NCI-H128 (cell line): ENCODE measurements around the gene ANXA4.
"Not testable (repeated sequence)": the region's sequence is repeated elsewhere in the genome, so short reads cannot be mapped to it uniquely, and the experiment has no call there.

Experiments
- DNase-seq: peaks from one replicate; lab custom pipeline; 2025; ENCODE audit not compliant: unreplicated experiment; lab: John Stamatoyannopoulos, UW

Gene ANXA4

DNA sequence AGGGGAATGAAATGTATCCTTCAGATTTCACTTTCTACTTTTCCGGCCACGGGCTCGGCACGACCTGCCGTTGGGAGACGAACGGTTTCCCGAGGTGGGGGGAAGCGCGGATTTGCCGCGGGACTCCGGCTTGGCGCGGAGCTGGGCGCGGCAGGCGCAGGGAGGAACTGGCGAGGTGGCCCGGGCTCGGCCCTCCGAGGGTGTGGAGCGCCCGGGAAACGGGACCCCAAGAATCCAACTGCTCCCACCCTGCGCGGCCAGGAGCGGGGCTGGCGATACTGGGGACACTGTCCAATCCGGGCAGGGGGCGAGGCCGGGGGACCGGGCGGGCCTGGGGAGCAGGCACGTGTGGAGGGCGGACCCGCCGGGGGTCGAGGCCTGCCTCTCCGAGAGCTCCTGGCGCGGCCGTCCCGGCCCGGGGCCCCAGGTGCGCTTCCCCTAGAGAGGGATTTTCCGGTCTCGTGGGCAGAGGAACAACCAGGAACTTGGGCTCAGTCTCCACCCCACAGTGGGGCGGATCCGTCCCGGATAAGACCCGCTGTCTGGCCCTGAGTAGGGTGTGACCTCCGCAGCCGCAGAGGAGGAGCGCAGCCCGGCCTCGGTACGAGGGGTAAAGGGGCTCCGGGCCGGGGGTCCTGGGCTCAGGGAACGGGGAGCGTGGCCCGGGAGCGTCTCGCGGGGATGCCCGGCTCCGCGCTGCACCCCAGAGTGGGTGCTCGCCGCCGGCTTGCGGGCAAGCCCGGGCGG, at the start of gene ANXA4:
Gene ANXA4, plus strand, starts transcription at position 560 of the 747 bp plus-strand sequence. CDS start 39,432 bp downstream, outside the sequence.
- no peak for DNase-seq

DNA sequence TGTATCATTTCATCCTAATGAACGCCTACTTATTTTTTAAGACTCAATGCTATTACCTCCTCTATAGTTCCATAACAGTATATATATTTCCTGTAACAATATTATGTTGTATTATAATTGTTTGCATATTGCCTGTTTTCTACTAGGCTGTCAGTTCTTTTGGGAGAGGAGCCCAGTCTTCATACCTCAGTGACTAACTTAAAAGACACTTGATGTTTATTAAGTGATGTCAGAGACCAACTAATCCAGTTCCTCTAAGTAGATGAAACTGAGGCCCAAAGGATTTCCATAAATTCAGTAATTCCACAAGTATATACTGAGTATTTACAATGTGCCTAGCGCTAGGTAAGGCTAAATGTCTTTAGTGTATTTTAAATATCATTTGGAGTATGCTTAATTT, 49.5 kb upstream of the ANXA4 start:
- no peak for DNase-seq

DNA sequence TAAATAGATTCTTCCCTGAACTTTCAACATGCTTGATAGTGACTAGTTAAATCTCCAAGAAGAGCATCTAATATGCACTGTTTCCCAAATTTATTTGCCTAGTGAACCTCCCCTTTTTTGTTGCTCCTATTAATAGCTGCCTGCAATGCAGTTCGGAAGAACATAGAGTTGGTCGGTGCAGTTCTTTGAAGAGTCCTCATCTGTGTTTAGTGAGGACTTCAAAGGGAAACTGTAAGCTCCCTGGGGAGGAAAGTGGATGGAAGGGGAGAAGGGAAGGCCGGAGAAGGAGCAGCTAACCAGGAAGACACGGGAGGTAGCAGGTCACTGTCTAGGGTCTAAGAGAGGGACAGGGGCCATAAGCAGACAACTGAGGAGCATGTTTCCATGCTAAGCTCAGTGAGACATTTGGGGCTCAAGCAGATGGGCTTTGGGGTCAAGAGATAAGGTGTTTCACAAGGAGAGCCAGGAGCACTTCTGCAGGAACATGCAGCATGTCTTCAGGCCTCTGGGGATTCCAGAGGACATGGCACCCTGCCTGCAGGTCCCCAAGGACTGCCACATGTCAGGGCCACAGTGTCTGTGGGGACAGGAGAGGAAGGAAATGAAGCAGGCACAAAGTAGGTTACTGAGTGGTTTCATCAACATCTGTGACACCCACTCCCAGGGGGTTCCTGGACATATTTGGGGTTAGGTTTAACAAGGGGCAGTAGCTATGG, 48.7 kb upstream of the ANXA4 start:
- DNase-seq, result no peak

DNA sequence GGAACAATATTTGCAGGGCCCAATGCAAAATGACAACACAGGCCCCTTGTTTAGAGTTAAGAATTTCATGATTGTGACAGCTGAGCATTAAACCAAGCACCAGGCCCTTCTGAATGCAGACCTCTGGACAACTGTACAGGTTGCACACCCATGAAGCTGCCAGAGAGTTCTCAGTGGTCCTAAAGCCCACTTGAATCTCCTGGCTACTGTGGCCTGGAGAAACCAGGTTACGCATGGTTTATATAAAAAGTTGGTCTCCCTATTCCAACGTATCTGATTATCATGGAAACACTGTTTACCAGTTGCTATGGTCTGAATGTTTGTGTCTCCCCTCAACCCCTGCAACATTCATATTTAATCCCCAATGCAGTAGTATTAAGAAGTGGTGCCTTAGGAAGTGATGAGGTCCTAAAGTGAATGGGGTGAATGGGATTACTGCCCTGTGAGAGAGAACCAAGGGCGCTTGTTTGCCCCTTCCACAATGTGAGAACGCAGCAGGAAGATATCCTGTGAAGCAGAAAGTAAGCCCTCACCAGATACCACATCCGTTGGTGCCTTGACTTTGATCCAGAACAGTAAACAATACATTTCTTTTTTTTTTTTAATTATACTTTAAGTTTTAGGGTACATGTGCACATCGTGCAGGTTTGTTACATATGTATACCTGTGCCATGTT, 48.0 kb upstream of the ANXA4 start:
- no peak for DNase-seq

DNA sequence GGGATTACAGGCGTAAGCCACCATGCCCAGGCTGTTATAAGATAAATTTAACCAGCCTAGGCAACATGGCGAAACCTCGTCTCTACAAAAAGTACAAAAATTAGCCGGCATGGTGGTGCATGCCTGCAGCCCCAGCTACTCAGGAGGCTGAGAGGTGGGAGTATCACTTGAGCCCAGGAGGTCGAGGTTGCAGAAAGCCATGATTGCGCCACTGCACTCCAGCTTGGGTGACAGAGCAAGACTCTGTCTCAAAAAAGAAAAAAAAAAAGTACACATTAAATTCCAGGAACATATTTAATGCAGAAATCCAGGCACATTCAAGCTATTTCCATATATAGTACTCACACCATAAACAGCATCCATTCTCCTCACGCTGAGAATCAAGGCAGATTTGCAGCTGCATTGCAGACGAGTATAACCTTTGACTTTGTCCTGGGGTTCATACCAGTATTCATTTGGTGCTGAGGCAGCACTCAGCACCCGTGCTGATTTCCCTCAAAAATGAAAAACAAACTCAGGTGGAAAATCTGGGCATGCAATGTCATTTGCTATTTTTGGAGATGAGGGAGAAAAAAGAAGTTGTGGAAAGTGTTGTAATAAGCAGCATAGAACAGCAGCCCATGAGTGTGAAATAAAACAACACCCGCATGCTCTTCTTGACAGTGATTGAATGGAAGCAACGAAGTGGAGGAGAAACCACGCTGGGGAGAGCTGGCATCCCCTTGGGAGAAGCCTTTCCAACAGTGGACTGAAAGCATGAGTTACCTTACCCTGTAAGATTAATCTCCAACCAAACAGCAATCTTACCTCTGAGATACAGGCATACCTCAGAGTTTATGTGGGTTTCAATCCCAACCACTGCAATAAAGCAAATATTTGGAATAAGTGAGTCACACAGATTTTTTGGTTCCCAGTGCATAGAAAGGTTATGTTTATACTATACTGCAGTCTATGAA, 46.8 kb upstream of the ANXA4 start:
- DNase-seq, result no peak

DNA sequence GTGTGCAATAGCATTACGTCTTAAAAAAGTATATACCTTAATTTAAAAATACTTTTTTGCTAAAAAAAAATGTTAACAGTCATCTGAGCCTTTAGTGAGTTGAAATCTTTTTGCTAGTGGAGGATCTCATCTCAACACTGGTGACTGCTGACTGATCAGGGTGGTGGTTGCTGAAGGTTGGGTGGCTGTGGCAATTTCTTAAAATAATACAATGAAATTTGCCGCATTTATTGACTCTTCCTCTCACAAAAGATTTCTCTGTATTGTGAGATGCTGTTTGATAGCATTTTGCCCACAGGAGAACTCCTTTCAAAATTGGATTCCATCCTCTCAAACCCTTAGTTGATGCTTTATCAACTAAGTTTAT, 46.1 kb upstream of the ANXA4 start:
- no peak for DNase-seq

DNA sequence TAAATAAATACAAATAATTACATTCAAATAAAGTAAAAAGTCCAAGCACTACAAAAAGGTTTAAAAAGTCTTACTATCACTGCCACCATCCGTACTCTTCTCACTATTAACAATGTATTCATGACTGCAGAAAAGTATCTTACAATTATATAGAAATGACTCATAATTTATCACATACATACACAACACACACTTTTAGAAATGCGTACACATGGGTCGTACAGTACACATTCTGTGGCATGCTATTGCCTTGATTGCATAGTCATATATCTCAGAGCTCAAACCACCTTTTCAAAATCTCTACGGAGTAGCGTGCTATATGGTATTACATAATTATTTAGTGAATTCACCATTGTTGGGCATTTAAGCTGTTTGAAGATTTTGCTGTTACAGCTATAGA, 41.6 kb upstream of the ANXA4 start:
- DNase-seq, result no peak

DNA sequence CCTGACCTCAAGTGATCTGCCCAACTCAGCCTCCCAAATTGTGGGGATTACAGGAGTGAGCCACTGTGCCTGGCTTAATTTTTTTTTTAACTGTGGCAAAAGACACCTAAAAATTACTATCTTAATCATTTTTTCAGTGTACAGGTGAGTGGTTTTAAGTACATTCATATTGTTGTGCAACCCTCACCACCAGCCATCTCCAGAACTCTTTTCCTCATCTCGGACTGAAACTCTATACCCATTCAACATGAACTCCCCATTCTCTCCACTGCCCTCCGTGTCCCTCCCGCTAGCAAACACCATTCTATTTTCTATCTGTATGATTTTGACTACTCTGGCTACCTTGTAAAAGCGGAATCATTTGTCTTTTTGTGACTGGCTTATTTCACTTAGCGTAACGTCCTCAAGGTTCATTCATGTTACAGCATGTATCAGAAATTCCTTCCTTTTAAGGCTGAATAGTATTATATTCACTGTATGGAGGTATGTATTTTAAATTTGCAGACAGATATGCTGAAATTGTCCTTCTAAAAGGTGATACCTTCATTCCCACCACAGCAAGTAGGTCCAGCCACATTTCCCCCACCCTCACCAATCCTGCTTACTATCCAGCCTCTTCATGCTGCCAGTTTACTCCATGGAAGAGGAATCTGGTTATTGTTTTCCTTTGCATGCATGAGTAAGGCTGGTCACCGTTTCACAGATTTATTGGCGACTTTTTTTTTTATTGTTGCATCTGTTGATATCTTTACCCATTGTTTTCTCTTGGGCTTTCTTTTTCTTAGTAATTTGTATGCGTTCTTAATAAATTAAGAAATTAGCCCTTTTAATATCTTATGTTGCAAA, 40.6 kb upstream of the ANXA4 start:
- no peak for DNase-seq

DNA sequence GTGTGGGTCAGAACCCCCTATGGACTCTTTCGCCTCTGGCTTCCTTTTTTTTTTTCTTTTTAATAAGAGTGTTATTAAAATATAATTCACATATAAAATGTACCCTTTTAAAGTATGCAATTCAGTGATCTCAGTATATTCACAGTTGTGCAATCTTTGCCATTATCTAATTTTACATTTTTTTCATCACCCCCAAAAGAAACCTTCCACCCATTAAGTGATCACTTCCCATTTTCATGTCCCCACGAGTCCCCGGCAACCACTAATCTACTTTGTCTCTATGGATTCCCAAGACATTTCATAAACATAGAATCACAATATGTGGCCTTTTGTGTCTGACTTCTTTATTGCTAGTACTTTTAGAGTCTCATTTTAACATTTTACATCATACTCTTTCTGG, 38.7 kb upstream of the ANXA4 start:
- DNase-seq, result no peak

DNA sequence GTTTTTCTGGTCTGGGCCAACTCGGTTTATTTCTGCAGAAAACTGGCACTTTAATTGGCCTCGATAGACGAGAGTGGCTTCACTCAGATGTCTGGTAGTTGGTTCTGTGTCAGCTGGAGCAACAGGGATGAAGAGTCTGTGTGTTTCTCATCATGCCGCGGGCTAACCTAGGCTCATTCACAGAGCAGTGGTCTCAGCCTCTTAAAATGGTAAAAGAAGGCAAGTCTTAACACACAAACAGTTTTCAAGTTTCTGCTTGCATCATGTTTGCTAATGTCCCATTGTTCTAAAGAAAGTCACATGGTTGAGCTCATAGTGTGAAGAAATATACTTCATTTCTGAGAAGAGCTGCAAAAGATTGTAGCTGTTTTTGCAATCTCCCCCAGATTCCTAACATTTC, 37.5 kb upstream of the ANXA4 start:
- no peak for DNase-seq

DNA sequence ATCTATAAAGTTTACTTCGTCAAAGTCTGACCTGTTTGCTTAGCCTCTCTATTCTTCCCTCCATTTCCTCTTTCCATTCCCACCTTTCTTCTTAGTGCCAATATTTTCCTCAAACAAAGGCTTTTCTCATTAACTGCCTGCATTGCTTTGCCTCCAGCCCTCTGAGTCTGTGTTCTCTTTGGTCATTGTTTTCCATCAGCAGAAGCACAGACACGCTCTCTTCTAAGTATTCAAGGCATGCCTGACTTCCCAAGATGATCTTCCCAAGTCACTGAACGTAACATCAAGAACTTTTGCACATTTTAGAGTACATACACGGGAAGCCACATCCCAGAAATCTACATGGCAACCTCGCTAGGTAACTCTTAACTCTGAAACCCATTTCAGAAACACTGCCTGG, 32.6 kb upstream of the ANXA4 start:
- no peak for DNase-seq

DNA sequence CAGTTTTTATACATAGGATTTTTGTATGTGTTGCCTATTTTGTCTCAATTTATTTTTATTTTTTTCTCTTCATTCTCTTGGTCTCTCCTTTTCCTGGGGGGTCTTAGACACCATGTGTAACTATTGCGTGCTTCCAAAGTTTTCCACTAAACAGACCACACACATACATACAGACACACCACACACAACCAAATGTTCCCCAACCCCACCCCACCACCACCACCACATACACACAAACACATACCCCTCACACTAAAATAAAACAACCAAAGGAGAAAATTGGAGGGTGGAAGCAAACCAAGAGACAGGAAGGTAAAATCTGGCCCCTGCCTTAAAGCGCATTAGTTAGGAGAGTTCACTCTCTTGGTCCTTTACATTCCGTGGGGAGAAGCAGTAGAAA, 30.0 kb upstream of the ANXA4 start:
- DNase-seq, result no peak

DNA sequence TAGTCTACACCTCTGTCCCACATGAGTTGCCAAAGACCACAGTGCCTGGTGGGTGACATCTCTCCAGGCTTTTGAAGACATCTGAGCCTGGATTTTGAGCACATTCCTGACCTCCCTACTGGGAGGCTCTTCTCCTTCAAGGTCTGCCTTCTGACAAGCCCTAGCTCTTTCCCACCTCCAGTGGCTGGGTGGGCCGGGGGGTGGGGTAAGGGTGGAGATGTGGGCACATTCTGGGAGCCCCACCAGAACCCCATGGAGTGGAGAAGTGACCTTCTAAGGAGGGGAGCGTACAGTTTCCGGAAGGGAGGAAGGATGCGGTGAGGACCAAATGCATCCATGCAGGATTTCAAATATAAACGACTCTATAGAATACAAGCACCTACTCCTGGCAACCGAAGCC, 27.9 kb upstream of the ANXA4 start:
- DNase-seq, result no peak

DNA sequence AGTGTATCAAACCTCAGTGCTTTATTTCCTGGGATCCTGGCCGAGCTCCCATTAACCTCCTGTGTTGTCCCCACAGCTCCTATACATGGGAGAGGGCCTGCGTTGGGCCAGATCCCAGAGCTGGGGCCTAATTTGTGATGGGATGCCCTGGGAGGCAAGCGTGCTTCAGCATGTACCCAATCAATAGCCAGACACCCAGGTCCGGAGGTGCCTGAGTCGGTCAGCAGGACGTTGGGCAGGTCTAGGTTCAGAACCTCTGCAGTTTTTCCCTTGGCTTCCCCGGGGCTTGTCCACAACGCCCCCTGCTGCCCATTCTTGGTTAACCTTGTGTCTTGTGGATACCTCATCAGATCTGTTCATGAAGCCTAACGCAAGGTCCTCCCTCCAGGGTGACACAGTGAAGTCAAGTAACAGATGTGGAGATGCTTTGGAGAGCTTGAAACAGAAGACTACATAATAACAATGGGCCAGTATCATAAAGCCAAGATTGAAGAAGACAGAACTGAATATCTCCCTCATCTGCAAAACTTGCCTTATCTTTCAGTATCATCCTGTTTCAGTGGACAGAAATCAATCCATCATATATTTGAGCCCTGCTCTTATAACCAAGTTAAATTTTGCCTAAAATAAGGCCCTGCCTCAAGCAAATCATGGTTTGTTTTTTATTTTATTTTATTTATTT, 27.3 kb upstream of the ANXA4 start:
- not testable (repeated sequence) for DNase-seq

DNA sequence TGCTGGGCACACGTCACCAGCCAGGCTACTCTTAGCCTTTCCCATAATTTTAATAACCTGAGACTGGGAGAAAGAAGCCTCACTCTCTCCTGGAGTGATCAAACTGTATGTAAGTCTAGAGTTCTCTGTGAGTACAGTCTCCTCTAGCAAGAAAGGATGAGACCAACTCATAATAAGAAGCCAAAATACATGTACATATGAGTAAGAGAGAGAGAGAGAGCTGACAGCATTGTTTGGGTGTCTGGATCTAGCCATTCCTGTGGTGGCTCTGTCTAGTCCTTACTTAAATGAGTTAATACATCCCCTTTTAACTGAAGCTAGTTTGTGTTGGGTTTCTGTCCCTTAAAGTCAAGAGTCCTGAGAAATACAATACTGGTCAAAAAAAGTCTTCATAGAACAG, 26.0 kb upstream of the ANXA4 start:
- DNase-seq, result no peak

DNA sequence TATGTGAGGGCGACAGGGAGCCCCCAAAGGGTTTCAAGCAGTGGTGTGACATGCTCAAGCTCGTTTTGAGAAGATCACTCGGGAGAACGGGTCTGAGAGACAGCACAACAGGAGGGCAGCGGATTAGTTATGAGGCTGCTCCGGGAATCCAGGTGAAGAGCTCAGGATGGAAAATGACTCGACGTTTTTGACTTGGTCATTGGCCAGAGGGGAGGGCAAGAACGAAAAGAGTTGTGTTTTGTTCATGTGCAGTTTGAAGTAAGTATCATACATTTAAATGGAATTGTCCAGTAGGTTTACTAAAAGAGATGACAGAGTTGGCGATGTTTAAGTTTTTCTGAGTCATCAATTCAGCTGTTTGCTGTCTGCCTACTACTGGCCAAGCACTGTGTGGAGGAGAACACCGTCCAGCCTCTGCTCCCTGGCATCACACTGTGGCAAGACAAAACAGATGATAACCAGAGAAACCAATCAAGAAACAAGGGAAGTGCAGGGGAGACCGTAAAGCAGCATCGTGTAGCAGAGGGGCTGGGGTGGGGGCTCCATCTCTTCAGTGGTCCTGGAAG, 25.3 kb upstream of the ANXA4 start:
- DNase-seq, result no peak

DNA sequence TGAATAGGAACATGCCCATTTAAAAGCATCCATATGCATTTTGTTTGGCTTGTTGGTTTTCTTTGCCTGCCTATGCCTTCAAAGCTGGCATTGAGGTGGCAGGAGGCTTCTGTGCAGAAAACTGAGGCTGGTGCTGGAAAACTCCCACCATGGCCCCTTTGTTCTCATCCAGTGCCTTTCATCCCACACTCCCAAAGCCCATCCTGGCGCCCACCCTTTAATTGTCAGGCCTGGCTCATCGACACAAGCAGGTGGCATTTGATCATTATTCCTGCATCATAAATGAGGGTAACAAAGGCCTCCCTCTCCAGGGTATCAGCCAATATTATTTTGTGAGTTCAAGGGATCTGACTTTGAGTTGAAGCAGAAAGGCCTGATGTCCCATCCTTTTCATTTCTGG, 24.7 kb upstream of the ANXA4 start:
- DNase-seq, result no peak

DNA sequence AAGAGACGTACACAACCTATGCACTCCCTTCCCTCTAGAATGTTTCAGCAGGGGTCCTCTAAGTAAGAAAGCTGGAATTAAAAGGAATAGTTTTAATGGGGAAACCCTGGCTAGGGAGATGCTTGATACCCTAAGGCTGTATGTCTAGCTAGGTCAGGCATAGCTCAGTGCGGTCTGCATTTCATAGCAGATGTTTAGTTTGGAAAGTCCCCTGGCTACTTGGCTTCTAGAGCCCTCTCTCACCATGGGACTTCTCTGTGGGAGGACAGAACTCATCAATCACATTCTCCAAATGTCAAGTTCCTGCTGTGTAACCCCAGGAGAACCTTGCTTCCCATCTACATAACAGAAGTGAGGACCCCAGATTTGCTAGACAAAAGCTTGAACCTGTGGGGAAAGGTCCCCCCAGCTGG, 24.1 kb upstream of the ANXA4 start:
- no peak for DNase-seq

DNA sequence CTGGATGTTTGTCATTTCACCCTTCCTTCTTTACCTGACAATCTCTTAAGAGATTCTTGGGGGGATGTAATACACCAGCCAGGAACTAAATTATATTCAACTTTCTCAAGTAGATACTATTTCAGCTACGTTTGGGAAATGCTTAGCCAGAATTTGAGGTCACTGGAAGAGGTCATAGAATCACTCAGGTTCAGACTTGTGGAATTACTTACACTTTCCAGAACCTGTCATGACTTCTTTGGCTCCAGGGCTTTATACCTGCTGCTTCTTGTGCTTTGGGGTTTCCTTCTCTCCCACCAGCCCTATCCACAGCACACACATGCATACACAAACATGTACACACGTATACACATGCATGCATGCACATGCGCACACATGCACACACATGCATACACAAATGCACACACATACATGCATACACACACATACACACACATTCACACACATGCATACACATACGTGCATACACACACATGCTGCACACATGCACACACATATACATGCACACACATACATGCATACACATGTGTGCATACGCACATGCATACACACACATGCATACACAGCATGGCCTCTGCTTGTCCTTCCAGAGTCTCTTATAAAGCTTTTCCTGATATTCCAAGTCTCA, 23.5 kb upstream of the ANXA4 start:
- no peak for DNase-seq
